CD14-positive monocyte (primary cell): Measurements from ENCODE around the gene DNAJC28. TPM values are rescaled to one million over a fixed set of nuclear protein-coding genes. Genes with fewer than 3 reads are reported as not detected.
A peak's percentile ranks its signal among the peaks of the same experiment; 100 is the strongest.

ENCODE experiments used
- DNase-seq, 3 donors: peaks; one replicate each; pipeline ENCODE4 v3.0.0-alpha.2; 2011 to 2022
- H2AFZ ChIP-seq: 2 replicates; pipeline ENCODE4 v1.6.0; 2012; ENCODE audit warnings: mild to moderate bottlenecking, low read depth, low read length, inconsistent platforms; ENCODE audit not compliant: insufficient read depth, poor library complexity, severe bottlenecking
- H3K27ac ChIP-seq, 2 donors: 1 replicate in 1 of 2; 2 replicates in 1 of 2; pipeline ENCODE4 v1.5.1; 2012 to 2013; ENCODE audit warnings: low read length in 2 of 2, control low read depth in 1 of 2, inconsistent platforms in 1 of 2, low read depth in 1 of 2, mild to moderate bottlenecking in 1 of 2
- H3K27me3 ChIP-seq, 2 donors: one replicate each; pipeline versions ENCODE4 v1.6.0 to v1.6.1; 2011 to 2013; ENCODE audit warnings: low read length in 2 of 2; ENCODE audit not compliant: control insufficient read depth in 2 of 2, insufficient read depth in 2 of 2
- H3K36me3 ChIP-seq, 2 donors: replicated peaks in 1 of 2; 1 replicate in 1 of 2; 2 replicates in 1 of 2; pipeline versions ENCODE4 v1.5.1 to v1.6.1; 2012 to 2013; ENCODE audit warnings: low read length in 2 of 2, control low read depth in 1 of 2, inconsistent platforms in 1 of 2, mild to moderate bottlenecking in 1 of 2; ENCODE audit not compliant: insufficient read depth in 2 of 2, control insufficient read depth in 1 of 2
- H3K4me1 ChIP-seq, 2 donors: 1 replicate in 1 of 2; 2 replicates in 1 of 2; pipeline versions ENCODE4 v1.5.1 to v1.6.1; 2012 to 2013; ENCODE audit warnings: low read length in 2 of 2, control low read depth in 1 of 2, inconsistent platforms in 1 of 2, mild to moderate bottlenecking in 1 of 2, moderate library complexity in 1 of 2; ENCODE audit not compliant: insufficient read depth in 2 of 2, control insufficient read depth in 1 of 2
- H3K4me2 ChIP-seq: replicated peaks from 2 replicates; pipeline ENCODE3; 2012; ENCODE audit warnings: low read length, moderate library complexity, mild to moderate bottlenecking; ENCODE audit not compliant: poor library complexity, severe bottlenecking; ENCODE audit errors: extremely low read depth
- H3K4me3 ChIP-seq, 3 experiments: fragments of 200-600 bp in 1 of 3; sonication (generic) in 1 of 3; replicated peaks in 1 of 3; 1 replicate in 2 of 3; 2 replicates in 1 of 3; pipeline ENCODE4 v1.5.1; 2011 to 2013; ENCODE audit warnings: low read length in 3 of 3, mild to moderate bottlenecking in 3 of 3, control low read depth in 2 of 3, low read depth in 2 of 3, inconsistent platforms in 1 of 3, moderate library complexity in 1 of 3
- H3K79me2 ChIP-seq: 2 replicates; pipeline ENCODE4 v1.6.0; 2012; ENCODE audit warnings: mild to moderate bottlenecking, control low read depth, inconsistent platforms, low read length, moderate library complexity; ENCODE audit not compliant: insufficient read depth
- H3K9ac ChIP-seq: 2 replicates; pipeline ENCODE4 v1.6.0; 2017; ENCODE audit warnings: low read length, mild to moderate bottlenecking; ENCODE audit not compliant: insufficient read depth, poor library complexity, severe bottlenecking
- H3K9me3 ChIP-seq, 2 donors: replicated peaks in 1 of 2; 1 replicate in 1 of 2; 2 replicates in 1 of 2; pipeline versions ENCODE4 v1.5.1 to v1.6.1; 2012 to 2013; ENCODE audit warnings: low read length in 2 of 2, control low read depth in 1 of 2; ENCODE audit not compliant: control insufficient read depth in 1 of 2, insufficient read depth in 1 of 2
- H4K20me1 ChIP-seq: 2 replicates; pipeline ENCODE4 v1.6.0; 2012; ENCODE audit warnings: mild to moderate bottlenecking, low read length, control low read depth, moderate library complexity; ENCODE audit not compliant: insufficient read depth
- H3K27ac Mint-ChIP-seq, 7 donors: one replicate each; pipeline ENCODE4 v1.8.0; 2020; ENCODE audit warnings: mild to moderate bottlenecking in 7 of 7, mixed read lengths in 7 of 7, moderate library complexity in 6 of 7, inconsistent platforms in 2 of 7
- H3K27me3 Mint-ChIP-seq, 3 donors: one replicate each; pipeline ENCODE4 v1.8.0; 2021 to 2022; ENCODE audit warnings: low read depth in 3 of 3, mild to moderate bottlenecking in 3 of 3, mixed read lengths in 3 of 3, moderate library complexity in 3 of 3, inconsistent platforms in 1 of 3
- H3K36me3 Mint-ChIP-seq, 2 donors: one replicate each; pipeline ENCODE4 v1.8.0; 2020; ENCODE audit warnings: mixed read lengths in 2 of 2, inconsistent platforms in 1 of 2, mild to moderate bottlenecking in 1 of 2
- H3K4me1 Mint-ChIP-seq: one replicate; pipeline ENCODE4 v1.8.0; 2020; ENCODE audit warnings: mild to moderate bottlenecking, mixed read lengths
- H3K4me3 Mint-ChIP-seq, 2 donors: one replicate each; pipeline ENCODE4 v1.8.0; 2020; ENCODE audit warnings: mild to moderate bottlenecking in 2 of 2, mixed read lengths in 2 of 2, moderate library complexity in 1 of 2
- H3K9me3 Mint-ChIP-seq, 7 donors: one replicate each; pipeline ENCODE4 v1.8.0; 2020 to 2022; ENCODE audit warnings: mixed read lengths in 7 of 7, mild to moderate bottlenecking in 6 of 7, moderate library complexity in 6 of 7, inconsistent platforms in 2 of 7
- CTCF ChIP-seq: fragments of 200-600 bp; IDR thresholded peaks from one replicate; pipeline ENCODE4 v1.8.0; 2022; ENCODE audit warnings: antibody characterized with exemption, mild to moderate bottlenecking
- WGBS: methylation state at CpG from one replicate; pipeline ENCODE4 v1.1.5; 2013; ENCODE audit warnings: missing lambda C conversion rate; ENCODE audit not compliant: insufficient coverage; 5-methylcytosine and 5-hydroxymethylcytosine counted together
- intact Hi-C, 2 donors: fragments of 100-400 bp; cut with micrococcal nuclease; formaldehyde crosslinking; loops; one replicate each; pipeline versions ENCODE4 v1.15.0 to v1.15.1; 2023
- polyA plus RNA-seq, 3 donors: library from polyadenylated mRNA; depleted of rRNA in 1 of 3; unstranded in 2 of 3; stranded (reverse) in 1 of 3; fragments of 300-500 nt in 2 of 3; fragments of >200 nt in 1 of 3; fragmentation: Illumina TruSeq in 2 of 3; gene quantifications; 1 replicate in 2 of 3; 2 replicates in 1 of 3; pipeline ENCODE4 v1.2.3, GENCODE V29; 2012 to 2021

DNAJC28 gene
- polyA plus RNA-seq, 3 donors, result 0.21 to 1.1 (median 0.26) TPM

GRCh38 chr21:33481314-33481943 lies 10.1 kb downstream of the DNAJC28 start:
- Histone ChIP-seq H3K4me3 (no peak overlapping the region), H3K36me3 (no peaks in the 10 kb centered on the region), H3K4me2 (no peak overlapping the region), H4K20me1 (peaks cover 5% of the 10 kb centered on the region), H3K27me3 (no peaks in the 10 kb centered on the region), H2AFZ (no peak overlapping the region), H3K27ac (no peak overlapping the region), H3K4me1 (peaks cover 21 to 33% of the 10 kb centered on the region in 2 donors), H3K9me3 (no peaks in the 10 kb centered on the region), H3K79me2 (peaks cover 22% of the 10 kb centered on the region), H3K9ac (no peak overlapping the region)
- TF ChIP-seq CTCF, result no peak
- Mint-ChIP-seq H3K4me1 (peaks cover 24% of the 10 kb centered on the region), H3K9me3 (peaks cover 0 to 2% (median 0%) of the 10 kb centered on the region in 7 donors), H3K36me3 (no peaks in the 10 kb centered on the region), H3K4me3 (no peak overlapping the region), H3K27me3 (peaks cover 0 to 1% (median 0%) of the 10 kb centered on the region in 3 donors), H3K27ac (no peak overlapping the region)
- DNase-seq, result peak in 1 of 3 donors; percentile 8
- WGBS, result 100% methylated on average over 7 of the region's 9 CpGs
- intact Hi-C loops, result loop anchor here (2.0 to 5.0 kb wide), 4 partner anchors 61 to 159 kb away; partner anchors contain the start of genes DONSON (in 2 of the 2), CRYZL1 (in 1 of the 2), GART (in 1 of the 2) and SON (in 1 of the 2)

GRCh38 chr21:33480481-33481103 lies 10.9 kb downstream of the DNAJC28 start:
- Mint-ChIP-seq H3K36me3 (no peaks in the 10 kb centered on the region), H3K4me3 (peak overlapping the region; percentile 90 to 96), H3K4me1 (peaks cover 24% of the 10 kb centered on the region), H3K27me3 (peaks cover 0 to 1% (median 0%) of the 10 kb centered on the region in 3 donors), H3K9me3 (peaks cover 0 to 2% (median 0%) of the 10 kb centered on the region in 7 donors), H3K27ac (peak overlapping the region; percentile 87 to 97 (median 93))
- Histone ChIP-seq H3K36me3 (no peaks in the 10 kb centered on the region), H3K9me3 (no peaks in the 10 kb centered on the region), H3K27ac (peak overlapping the region; percentile 77 to 88), H3K9ac (peak overlapping the region; percentile 98), H3K79me2 (peaks cover 30% of the 10 kb centered on the region), H3K4me2 (peak overlapping the region; percentile 87), H4K20me1 (peaks cover 5% of the 10 kb centered on the region), H3K27me3 (no peaks in the 10 kb centered on the region), H3K4me1 (peaks cover 21 to 33% of the 10 kb centered on the region in 2 donors), H2AFZ (peak overlapping the region; percentile 93), H3K4me3 (peak overlapping the region; percentile 62 to 97 (median 88))
- no peak for TF ChIP-seq CTCF
- DNase-seq, result no peak
- 33% methylated on average over 9 of the region's 17 CpGs for WGBS
- intact Hi-C loops, result loop anchor here (2.0 to 5.0 kb wide), 4 partner anchors 62 to 160 kb away; partner anchors contain the start of genes DONSON (in 2 of the 2), CRYZL1 (in 1 of the 2), GART (in 1 of the 2) and SON (in 1 of the 2)
